Smooth muscle cell (in vitro differentiated cells): ENCODE results near the gene IFNAR1. TPM values are rescaled to one million over a fixed set of nuclear protein-coding genes. Genes with fewer than 3 reads are reported as not detected.
A peak's percentile ranks its signal among the peaks of the same experiment; 100 is the strongest.
"Not testable (repeated sequence)": the region's sequence is repeated elsewhere in the genome, so short reads cannot be mapped to it uniquely, and the experiment has no call there.

Source experiments
- DNase-seq: peaks from one replicate; lab custom pipeline; 2025; ENCODE audit not compliant: unreplicated experiment; lab: John Stamatoyannopoulos, UW
- H2AFZ ChIP-seq: fragments of 200-600 bp; sonication (generic); 2 replicates; pipeline ENCODE4 v1.6.0; 2016; ENCODE audit warnings: antibody characterized with exemption, low read depth, mild to moderate bottlenecking
- H3F3A ChIP-seq: fragments of 200-600 bp; sonication (generic); 2 replicates; pipeline ENCODE4 v1.6.0; 2017; ENCODE audit warnings: antibody characterized with exemption, low read depth
- H3K27ac ChIP-seq: fragments of 200-600 bp; sonication (generic); 2 replicates; pipeline ENCODE4 v1.5.1; 2016; ENCODE audit warnings: low read depth, mild to moderate bottlenecking
- H3K27me3 ChIP-seq: fragments of 200-600 bp; sonication (generic); 2 replicates; pipeline ENCODE4 v1.6.1; 2016; ENCODE audit warnings: low read depth, mild to moderate bottlenecking
- H3K36me3 ChIP-seq: fragments of 200-600 bp; sonication (generic); 2 replicates; pipeline ENCODE4 v1.5.1; 2016; ENCODE audit warnings: low read depth
- H3K4me1 ChIP-seq: fragments of 200-600 bp; sonication (generic); 2 replicates; pipeline ENCODE4 v1.5.1; 2016; ENCODE audit warnings: low read depth
- H3K4me2 ChIP-seq: fragments of 200-600 bp; sonication (generic); 2 replicates; pipeline ENCODE4 v1.6.0; 2016; ENCODE audit warnings: mild to moderate bottlenecking
- H3K4me3 ChIP-seq: fragments of 200-600 bp; sonication (generic); 2 replicates; pipeline ENCODE4 v1.5.1; 2016; ENCODE audit warnings: mild to moderate bottlenecking
- H3K79me2 ChIP-seq: fragments of 200-600 bp; sonication (generic); 2 replicates; pipeline ENCODE4 v1.6.0; 2016; ENCODE audit warnings: low read depth, mild to moderate bottlenecking
- H3K9ac ChIP-seq: fragments of 200-600 bp; sonication (generic); 2 replicates; pipeline ENCODE4 v1.6.0; 2016; ENCODE audit warnings: low read depth
- H3K9me3 ChIP-seq: fragments of 200-600 bp; sonication (generic); replicated peaks from 2 replicates; pipeline ENCODE4 v1.5.1; 2016; ENCODE audit warnings: low read depth
- H4K20me1 ChIP-seq: fragments of 200-600 bp; sonication (generic); 2 replicates; pipeline ENCODE4 v1.6.0; 2016; ENCODE audit warnings: low read depth
- WGBS: methylation state at CpG from one replicate; pipeline ENCODE4 v1.1.7; 2016; ENCODE audit warnings: low lambda C conversion rate; 5-methylcytosine and 5-hydroxymethylcytosine counted together
- polyA plus RNA-seq: library from polyadenylated mRNA; unstranded; fragments of >200 nt; fragmentation: Nextera tagmentation; extraction: Ambion mirVana; gene quantifications from 2 replicates; pipeline ENCODE4 v1.2.1, GENCODE V29; 2016
- total RNA-seq: library from RNA; depleted of rRNA; stranded (reverse); fragments of >200 nt; gene quantifications from 2 replicates; pipeline ENCODE4 v1.2.3, GENCODE V29; 2014
- TF ChIP-seq, protein P1 (sequence below): fragments of 200-600 bp; sonication (generic); IDR thresholded peaks from 2 replicates; pipeline ENCODE4 v1.5.1; 2017; ENCODE audit warnings: borderline replicate concordance, mild to moderate bottlenecking, antibody characterized with exemption; ENCODE audit not compliant: insufficient read depth, poor library complexity, severe bottlenecking

IFNAR1 gene
- total and polyA plus RNA-seq, 2 experiments from 2014 or later = 37.1 to 93.0 TPM

DNA sequence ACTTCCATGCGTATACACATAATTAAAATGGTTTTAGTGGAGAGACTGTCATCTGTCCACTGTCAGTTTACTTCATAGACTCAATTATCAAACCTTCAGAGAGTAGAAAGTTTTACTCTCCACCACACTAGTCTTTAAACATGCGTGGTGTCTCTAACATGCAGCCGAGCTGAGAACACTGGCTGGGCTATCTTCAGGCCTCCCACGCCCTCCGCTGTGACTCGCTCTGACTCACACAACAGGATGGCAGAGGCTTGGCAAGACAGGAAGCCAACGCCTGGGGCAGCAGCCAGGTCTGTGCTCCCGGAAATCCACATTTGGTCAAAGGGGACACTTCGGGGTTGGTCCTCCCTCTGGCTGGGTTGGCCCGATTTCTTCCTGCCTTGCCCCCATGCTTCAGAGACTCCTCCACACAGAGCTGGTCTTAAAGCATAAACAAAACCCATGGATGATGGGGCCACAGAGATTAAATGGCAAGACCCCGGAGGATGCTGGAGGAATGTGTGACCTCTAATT, 55.8 kb downstream of the IFNAR1 start:
- no peak overlapping the region for H3K4me3 ChIP-seq

DNA sequence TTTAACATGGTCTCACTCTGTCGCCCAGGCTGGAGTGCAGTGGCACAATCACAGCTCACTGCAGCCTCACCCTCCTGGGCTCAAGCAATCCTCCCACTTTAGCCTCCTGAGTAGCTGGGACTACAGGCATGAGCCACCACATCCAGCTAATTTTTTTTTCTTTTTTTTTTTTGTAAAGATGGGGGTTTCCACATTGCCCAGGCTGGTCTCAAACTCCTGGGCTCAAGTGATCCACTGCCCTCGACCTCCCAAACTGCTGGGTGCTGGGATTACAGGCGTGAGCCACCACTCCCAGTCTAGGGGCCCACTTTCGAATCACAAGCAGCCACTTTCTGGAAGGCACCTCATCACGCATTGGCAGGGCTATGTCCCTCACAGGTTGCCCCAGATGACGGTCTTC, 56.6 kb downstream of the IFNAR1 start:
- not testable (repeated sequence) for H3K4me1 ChIP-seq, H4K20me1 ChIP-seq, H3K79me2 ChIP-seq, H3K9ac ChIP-seq, H3K4me2 ChIP-seq, H3K4me3 ChIP-seq, H3K36me3 ChIP-seq, DNase-seq, H2AFZ ChIP-seq, H3K27me3 ChIP-seq, H3K9me3 ChIP-seq
- peak overlapping the region; percentile 98 for H3K27ac ChIP-seq
- WGBS = 95% methylated on average over 6 of the region's 6 CpGs
- peaks cover 21% of the 10 kb centered on the region for H3F3A ChIP-seq

More for the DNA sequence above, 55.8 kb downstream of the IFNAR1 start:
- 3% methylated on average over 11 of the region's 11 CpGs for WGBS
- Histone ChIP-seq H3K4me2 (peak overlapping the region; percentile 65), H2AFZ (no peak overlapping the region), H3F3A (peaks cover 21% of the 10 kb centered on the region), H3K79me2 (no peaks in the 10 kb centered on the region), H3K9me3 (no peaks in the 10 kb centered on the region), H3K36me3 (no peaks in the 10 kb centered on the region), H4K20me1 (no peaks in the 10 kb centered on the region), H3K9ac (peak overlapping the region; percentile 84), H3K4me1 (peaks cover 9% of the 10 kb centered on the region), H3K27ac (peak overlapping the region; percentile 98), H3K27me3 (no peaks in the 10 kb centered on the region)
- TF ChIP-seq, protein P1, sequence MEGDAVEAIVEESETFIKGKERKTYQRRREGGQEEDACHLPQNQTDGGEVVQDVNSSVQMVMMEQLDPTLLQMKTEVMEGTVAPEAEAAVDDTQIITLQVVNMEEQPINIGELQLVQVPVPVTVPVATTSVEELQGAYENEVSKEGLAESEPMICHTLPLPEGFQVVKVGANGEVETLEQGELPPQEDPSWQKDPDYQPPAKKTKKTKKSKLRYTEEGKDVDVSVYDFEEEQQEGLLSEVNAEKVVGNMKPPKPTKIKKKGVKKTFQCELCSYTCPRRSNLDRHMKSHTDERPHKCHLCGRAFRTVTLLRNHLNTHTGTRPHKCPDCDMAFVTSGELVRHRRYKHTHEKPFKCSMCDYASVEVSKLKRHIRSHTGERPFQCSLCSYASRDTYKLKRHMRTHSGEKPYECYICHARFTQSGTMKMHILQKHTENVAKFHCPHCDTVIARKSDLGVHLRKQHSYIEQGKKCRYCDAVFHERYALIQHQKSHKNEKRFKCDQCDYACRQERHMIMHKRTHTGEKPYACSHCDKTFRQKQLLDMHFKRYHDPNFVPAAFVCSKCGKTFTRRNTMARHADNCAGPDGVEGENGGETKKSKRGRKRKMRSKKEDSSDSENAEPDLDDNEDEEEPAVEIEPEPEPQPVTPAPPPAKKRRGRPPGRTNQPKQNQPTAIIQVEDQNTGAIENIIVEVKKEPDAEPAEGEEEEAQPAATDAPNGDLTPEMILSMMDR = no peak
- peak; percentile 58 for DNase-seq

DNA sequence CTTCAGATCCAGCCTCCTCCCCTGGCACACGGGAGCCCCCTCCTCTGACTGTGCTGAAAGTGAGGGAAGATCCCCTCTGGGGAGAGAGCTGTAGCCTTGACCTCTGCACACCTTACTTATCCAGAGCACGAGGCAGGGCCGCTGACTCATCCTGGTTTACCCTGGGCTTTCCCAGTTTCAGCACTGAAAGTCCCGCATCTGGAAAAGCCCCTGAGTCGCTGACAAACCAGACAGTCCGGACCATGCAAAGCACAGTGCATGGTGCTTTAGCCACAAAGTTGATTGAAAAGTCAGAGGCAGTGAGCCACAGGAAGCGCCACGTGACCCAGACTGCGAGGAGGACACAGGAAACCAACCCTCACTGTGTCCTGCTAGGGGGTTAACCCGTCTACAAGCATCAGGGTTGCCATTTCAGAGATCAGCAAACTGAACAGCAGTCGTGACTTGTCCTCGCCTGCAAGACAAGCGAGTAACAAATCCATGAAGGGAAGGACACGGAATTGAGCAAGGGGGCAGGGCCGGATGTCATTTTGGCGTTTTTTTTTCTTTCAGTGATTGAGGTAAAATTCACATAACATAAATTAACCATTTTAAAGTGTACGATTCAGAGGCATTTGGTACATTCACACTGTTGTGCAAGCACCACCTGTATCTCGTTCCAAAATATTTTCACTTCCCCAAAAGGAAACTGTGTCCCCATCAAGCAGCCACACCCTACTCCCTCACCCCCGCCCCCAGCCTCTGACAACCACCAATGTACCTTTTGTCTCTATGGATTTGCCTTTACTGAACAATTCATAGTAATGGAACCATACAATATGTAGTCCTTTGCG, 58.5 kb downstream of the IFNAR1 start:
- H3K79me2 ChIP-seq = no peaks in the 10 kb centered on the region
- H3K36me3 ChIP-seq = no peaks in the 10 kb centered on the region
- no peaks in the 10 kb centered on the region for H3K9me3 ChIP-seq
- H3K27me3 ChIP-seq = no peaks in the 10 kb centered on the region
- no peak overlapping the region for H2AFZ ChIP-seq
- no peak overlapping the region for H3K4me3 ChIP-seq
- H3K4me1 ChIP-seq = peaks cover 9% of the 10 kb centered on the region
- DNase-seq = peak; percentile 38
- TF ChIP-seq, protein P1 = no peak
- no peaks in the 10 kb centered on the region for H4K20me1 ChIP-seq
- H3F3A ChIP-seq = peaks cover 21% of the 10 kb centered on the region
- peak overlapping the region; percentile 83 for H3K27ac ChIP-seq
- peak overlapping the region; percentile 31 for H3K9ac ChIP-seq
- 34% methylated on average over 20 of the region's 20 CpGs for WGBS
- peak overlapping the region; percentile 40 for H3K4me2 ChIP-seq

DNA sequence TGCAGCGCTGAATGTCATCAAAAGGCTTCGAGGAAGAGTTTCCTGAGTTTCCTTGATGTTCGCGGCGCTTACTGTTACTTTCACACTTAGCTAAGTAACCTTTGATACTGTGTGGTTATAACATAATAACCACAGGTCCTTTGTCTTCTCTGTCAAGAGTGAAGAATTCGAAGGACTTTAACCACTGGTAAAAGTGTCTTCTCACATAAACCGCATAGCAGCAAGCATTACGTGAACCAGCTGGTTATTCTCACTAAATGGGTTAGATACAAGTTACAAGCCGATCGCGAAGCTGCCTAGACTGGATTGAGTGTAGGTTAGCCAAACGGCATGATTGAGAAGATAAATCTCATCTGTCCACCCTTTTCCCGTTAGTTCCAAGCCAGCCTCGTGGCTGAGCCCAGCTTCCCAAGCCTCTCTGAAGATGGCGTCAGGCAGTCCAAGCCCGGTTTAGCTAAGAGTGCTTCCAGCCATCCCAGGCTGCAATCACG, 60.1 kb downstream of the IFNAR1 start:
- Histone ChIP-seq H3K79me2 (no peaks in the 10 kb centered on the region), H3K4me1 (peaks cover 4% of the 10 kb centered on the region), H3K9ac (no peak overlapping the region), H3K9me3 (no peaks in the 10 kb centered on the region), H3K4me2 (no peak overlapping the region), H3K36me3 (no peaks in the 10 kb centered on the region), H4K20me1 (no peaks in the 10 kb centered on the region), H3F3A (peaks cover 17% of the 10 kb centered on the region), H2AFZ (no peak overlapping the region), H3K27me3 (no peaks in the 10 kb centered on the region), H3K4me3 (no peak overlapping the region), H3K27ac (no peak overlapping the region)
- no peak for DNase-seq
- WGBS = 91% methylated on average over 17 of the region's 17 CpGs
- TF ChIP-seq, protein P1 = no peak
